Measurements from ENCODE around the gene LAGE3. TPM values are rescaled to one million over a fixed set of nuclear protein-coding genes. Genes with fewer than 3 reads are reported as not detected.

Gene LAGE3
- total and polyA plus RNA-seq, 2 of the 13 experiments (the other 11 are each of a cell fraction or from before 2014, with no cell fraction given): 7.6 to 12.7 TPM

DNA sequence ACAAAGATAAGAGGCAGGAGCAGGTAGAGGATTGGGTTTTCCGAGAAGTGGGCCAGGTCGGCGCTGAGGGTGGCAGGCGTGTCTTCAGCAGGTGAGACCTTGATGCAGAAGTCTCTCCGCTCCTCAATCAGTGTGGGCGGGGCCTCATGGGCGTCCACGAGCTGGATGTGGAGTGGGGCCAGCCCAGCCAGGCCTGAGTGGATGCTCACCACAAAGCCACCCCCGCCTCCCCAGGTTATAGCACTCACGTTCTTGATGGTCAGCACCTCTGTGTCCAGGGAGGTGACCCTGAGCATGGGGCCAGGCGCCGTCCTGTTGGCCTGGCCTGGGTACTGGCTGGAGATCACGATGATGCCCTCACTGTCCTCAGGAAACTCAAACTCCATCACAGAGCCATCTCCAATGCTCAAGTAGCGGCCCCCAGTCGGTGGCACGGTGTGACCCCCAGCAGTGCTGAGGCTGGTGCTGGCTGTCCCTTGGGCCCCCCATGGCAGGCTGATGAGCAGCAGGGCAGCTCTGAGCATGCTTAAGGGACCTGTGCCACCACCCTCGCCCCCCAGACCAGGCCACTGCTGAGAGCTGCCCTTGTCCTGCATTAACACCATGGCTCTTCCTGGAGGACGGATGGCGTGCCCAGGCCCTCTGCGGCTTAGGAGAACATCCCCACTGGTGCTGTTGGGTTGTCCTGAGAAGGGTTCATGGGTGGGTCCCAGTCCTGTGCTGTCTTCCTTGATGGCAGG, 9.4 kb upstream of the LAGE3 start (continued):
- TF ChIP-seq, protein P1, sequence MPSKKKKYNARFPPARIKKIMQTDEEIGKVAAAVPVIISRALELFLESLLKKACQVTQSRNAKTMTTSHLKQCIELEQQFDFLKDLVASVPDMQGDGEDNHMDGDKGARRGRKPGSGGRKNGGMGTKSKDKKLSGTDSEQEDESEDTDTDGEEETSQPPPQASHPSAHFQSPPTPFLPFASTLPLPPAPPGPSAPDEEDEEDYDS (CRISPR knock-in tag; IDR thresholded peaks at IDR 0.05): no peak
- TF ChIP-seq SALL2 (CRISPR knock-in tag; IDR thresholded peaks at IDR 0.05): no peak

DNA sequence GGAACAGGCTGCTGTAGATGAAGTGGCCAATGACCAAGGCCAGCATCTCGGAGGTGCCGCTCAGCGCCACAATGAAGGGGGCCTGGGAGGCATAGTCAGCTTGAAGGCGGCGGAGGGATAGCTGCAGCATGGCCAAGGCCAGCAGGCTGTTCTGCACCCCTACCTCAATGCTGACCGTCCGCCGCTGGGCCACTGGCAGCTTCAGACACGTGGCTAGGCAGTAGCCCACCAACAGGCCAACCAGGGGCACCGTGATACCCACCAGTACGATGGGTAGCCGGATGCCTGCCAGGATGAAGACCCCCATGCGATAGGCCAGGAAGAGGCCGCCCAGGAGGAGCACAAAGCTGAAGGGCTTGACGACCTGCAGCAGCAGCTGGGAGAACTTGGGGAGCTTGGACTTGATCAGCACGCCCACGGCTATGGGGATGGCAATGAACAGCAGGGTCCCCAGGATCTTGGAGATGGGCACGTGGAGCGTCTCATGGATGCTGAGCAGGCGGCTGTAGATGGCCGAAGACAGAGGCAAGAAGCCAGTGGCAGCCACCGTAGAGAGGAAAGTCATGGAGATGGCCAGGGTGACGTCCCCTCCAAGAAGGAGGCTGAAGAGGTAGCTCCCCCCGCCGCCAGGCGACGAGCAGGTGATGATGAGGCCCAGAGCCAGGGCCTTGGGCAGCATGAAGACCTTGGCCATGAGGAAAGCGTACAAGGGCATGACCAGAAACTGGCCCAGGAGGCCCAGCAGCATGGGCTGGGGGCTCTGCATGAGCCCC, 8.6 kb upstream of the LAGE3 start:
- POLR2A ChIA-PET: interaction anchor here (0.8 to 3.2 kb wide), 2 partner anchors 29 to 54 kb away, joined by 3 to 13 read pairs; partner anchors contain the start of gene FAM3A
- H3K79me2 ChIP-seq (ENCODE audit: insufficient read depth, low read length): no peaks in the 10 kb centered on the region
- TF ChIP-seq HCFC1 (IDR thresholded peaks at IDR 0.05; ENCODE audit: low read depth, low read length): no peak
- TF ChIP-seq POLR2G (IDR thresholded peaks at IDR 0.05; ENCODE audit: low read depth, low read length): no peak
- no peak for TF ChIP-seq ZBTB8A (CRISPR knock-in tag; IDR thresholded peaks at IDR 0.05; ENCODE audit: borderline replicate concordance, low read depth)
- TF ChIP-seq ZNF501 (CRISPR knock-in tag; IDR thresholded peaks at IDR 0.05): no peak
- no peak for TF ChIP-seq KMT2A (CRISPR knock-in tag; IDR thresholded peaks at IDR 0.05)
- no peak for TF ChIP-seq ZSCAN9 (CRISPR knock-in tag; IDR thresholded peaks at IDR 0.05; ENCODE audit: borderline replicate concordance)
- no peak for TF ChIP-seq ZNF749 (CRISPR knock-in tag; IDR thresholded peaks at IDR 0.05; ENCODE audit: borderline replicate concordance)
- no peak for TF ChIP-seq EP300 (IDR thresholded peaks at IDR 0.05; ENCODE audit: low read depth in 2 of 2, low read length in 2 of 2)
- no peak for TF ChIP-seq EP300 (CRISPR knock-in tag; IDR thresholded peaks at IDR 0.05; ENCODE audit: borderline replicate concordance)
- no peak for TF ChIP-seq TBL1XR1 (IDR thresholded peaks at IDR 0.05; ENCODE audit: borderline replicate concordance, low read length, partially characterized antibody)
- TF ChIP-seq, protein P2, sequence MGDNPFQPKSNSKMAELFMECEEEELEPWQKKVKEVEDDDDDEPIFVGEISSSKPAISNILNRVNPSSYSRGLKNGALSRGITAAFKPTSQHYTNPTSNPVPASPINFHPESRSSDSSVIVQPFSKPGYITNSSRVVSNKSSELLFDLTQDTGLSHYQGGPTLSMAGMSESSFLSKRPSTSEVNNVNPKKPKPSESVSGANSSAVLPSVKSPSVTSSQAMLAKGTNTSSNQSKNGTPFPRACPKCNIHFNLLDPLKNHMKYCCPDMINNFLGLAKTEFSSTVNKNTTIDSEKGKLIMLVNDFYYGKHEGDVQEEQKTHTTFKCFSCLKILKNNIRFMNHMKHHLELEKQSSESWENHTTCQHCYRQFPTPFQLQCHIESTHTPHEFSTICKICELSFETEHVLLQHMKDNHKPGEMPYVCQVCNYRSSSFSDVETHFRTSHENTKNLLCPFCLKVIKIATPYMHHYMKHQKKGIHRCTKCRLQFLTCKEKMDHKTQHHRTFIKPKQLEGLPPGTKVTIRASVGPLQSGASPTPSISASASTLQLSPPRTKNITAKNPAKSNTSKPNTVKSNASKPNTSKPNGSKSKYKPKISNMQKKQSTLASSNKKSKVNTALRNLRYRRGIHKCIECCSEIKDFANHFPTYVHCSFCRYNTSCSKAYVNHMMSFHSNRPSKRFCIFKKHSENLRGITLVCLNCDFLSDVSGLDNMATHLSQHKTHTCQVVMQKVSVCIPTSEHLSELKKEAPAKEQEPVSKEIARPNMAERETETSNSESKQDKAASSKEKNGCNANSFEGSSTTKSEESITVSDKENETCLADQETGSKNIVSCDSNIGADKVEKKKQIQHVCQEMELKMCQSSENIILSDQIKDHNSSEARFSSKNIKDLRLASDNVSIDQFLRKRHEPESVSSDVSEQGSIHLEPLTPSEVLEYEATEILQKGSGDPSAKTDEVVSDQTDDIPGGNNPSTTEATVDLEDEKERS (CRISPR knock-in tag; IDR thresholded peaks at IDR 0.05): no peak
- no peak for TF ChIP-seq ZNF225 (CRISPR knock-in tag; IDR thresholded peaks at IDR 0.05)
- no peak for TF ChIP-seq ZNF441 (CRISPR knock-in tag; IDR thresholded peaks at IDR 0.05; ENCODE audit: borderline replicate concordance)
- no peak for TF ChIP-seq ZNF468 (CRISPR knock-in tag; IDR thresholded peaks at IDR 0.05)
- TF ChIP-seq ZNF780A (CRISPR knock-in tag; IDR thresholded peaks at IDR 0.05): no peak

More for the DNA sequence above, 8.6 kb upstream of the LAGE3 start:
- intact Hi-C loops (cut with micrococcal nuclease; ENCODE audit: unreplicated experiment) (no loop called here), in situ Hi-C loops (cut with HindIII; ENCODE audit: extremely low pct_ligation_motif_present, low pct_unique_long_range_greater_than_20kb) (no loop called here)
- Histone ChIP-seq H3K36me3 (replicated peaks in 1 of 2; ENCODE audit: control insufficient read depth in 1 of 2, insufficient read depth in 2 of 2, low read length in 2 of 2) (no peaks in the 10 kb centered on the region; a peak in 1 of 5 replicates), H3K4me3 (replicated peaks in 1 of 3; ENCODE audit: insufficient read depth in 1 of 3, low read depth in 2 of 3, low read length in 3 of 3) (no peak overlapping the region), H3K9ac (ENCODE audit: insufficient read depth, low read depth, low read length) (no peak overlapping the region), H3K4me2 (ENCODE audit: low read depth, low read length) (no peak overlapping the region), H3K27me3 (ENCODE audit: control insufficient read depth in 1 of 2, insufficient read depth in 2 of 2, low read length in 2 of 2) (no peaks in the 10 kb centered on the region), H4K20me1 (ENCODE audit: insufficient read depth, low read length) (no peaks in the 10 kb centered on the region), H3K27ac (ENCODE audit: extremely low read length, insufficient read depth, low read length) (no peak overlapping the region), H3K9me3 (ENCODE audit: low read length) (no peaks in the 10 kb centered on the region), H3K4me1 (ENCODE audit: insufficient read depth, low read length) (peaks cover 27% of the 10 kb centered on the region), H2AFZ (ENCODE audit: low read length) (no peak overlapping the region)
- BruUV-seq (replicated peaks): no TSS peak
- CTCF ChIA-PET (ENCODE audit: low intra/inter-chr PET ratio, low total read pairs): no interaction called here
- FAIRE-seq (no peak), DNase-seq (ENCODE audit: low spot score) (no peak), ATAC-seq (no peak)
- WGBS (ENCODE audit: low lambda C conversion rate): 99% methylated on average over 11 of the region's 28 CpGs
